Body of pancreas (tissue), 4 donors: Measurements from ENCODE around the gene DMRTB1.

Experiments used
- CTCF ChIP-seq, 7 experiments: fragments of 450-650 bp in 4 of 7; fragments of 200-600 bp in 3 of 7; sonication (generic) in 3 of 7; IDR thresholded peaks; one replicate each; pipeline ENCODE4 v1.5.1; 2016 to 2019; ENCODE audit warnings: antibody characterized with exemption in 7 of 7
- POLR2A ChIP-seq, 3 donors: fragments of 450-650 bp; IDR thresholded peaks; one replicate each; pipeline ENCODE4 v1.6.1; 2016; ENCODE audit warnings: antibody characterized with exemption in 3 of 3, mild to moderate bottlenecking in 2 of 3

- no peak for TF ChIP-seq CTCF (IDR thresholded peaks at IDR 0.05)
- TF ChIP-seq POLR2A (IDR thresholded peaks at IDR 0.05) = no peak
These were observed 24.0 kb downstream of the DMRTB1 start for GRCh38 chr1:53483170-53483569.
